Measurements from ENCODE around the gene TANGO6. TPM values are rescaled to one million over a fixed set of nuclear protein-coding genes. Genes with fewer than 3 reads are reported as not detected.

The TANGO6 gene
- total and polyA plus RNA-seq, 8 donors, result 2.6 to 9.3 (median 6.3) TPM

DNA sequence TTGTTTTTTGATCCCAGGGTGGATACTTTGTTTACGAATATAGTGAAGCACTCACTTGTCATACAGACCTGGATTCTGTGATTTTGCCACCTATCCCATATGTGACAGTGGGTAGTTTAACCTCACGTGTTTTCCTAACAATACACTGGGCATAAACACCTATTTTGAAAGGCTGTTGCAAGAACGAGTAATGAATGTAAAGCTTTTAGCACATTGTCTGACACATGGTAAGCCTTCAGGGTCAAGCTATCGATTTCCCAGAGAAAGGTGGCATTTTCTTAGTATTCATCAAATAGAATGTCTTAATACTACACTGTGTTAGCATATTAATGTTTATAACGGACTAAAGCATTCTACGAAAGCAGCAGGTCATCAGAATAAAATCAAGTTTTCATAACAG, 287.1 kb downstream of the TANGO6 start:
- H3K27ac ChIP-seq, result no peak overlapping the region
- WGBS, 2 donors, result 17 to 24% methylated on average over 6 of the region's 6 CpGs
- FAIRE-seq (no peak), ATAC-seq (no peak), DNase-seq (no peak)
- H3K9me3 ChIP-seq, result no peaks in the 10 kb centered on the region
- intact Hi-C loops (cut with DNase I), result no loop called here
- peak overlapping the region in 1 of 4 donors; percentile 84 for H3K4me3 ChIP-seq
- TF ChIP-seq, protein P1, sequence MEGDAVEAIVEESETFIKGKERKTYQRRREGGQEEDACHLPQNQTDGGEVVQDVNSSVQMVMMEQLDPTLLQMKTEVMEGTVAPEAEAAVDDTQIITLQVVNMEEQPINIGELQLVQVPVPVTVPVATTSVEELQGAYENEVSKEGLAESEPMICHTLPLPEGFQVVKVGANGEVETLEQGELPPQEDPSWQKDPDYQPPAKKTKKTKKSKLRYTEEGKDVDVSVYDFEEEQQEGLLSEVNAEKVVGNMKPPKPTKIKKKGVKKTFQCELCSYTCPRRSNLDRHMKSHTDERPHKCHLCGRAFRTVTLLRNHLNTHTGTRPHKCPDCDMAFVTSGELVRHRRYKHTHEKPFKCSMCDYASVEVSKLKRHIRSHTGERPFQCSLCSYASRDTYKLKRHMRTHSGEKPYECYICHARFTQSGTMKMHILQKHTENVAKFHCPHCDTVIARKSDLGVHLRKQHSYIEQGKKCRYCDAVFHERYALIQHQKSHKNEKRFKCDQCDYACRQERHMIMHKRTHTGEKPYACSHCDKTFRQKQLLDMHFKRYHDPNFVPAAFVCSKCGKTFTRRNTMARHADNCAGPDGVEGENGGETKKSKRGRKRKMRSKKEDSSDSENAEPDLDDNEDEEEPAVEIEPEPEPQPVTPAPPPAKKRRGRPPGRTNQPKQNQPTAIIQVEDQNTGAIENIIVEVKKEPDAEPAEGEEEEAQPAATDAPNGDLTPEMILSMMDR (IDR thresholded peaks at IDR 0.05), result no peak
- no peaks in the 10 kb centered on the region for H3K36me3 ChIP-seq
- H3K4me1 ChIP-seq, result peaks cover 7 to 22% (median 15%) of the 10 kb centered on the region in 3 donors
- H3K27me3 ChIP-seq, result no peaks in the 10 kb centered on the region

DNA sequence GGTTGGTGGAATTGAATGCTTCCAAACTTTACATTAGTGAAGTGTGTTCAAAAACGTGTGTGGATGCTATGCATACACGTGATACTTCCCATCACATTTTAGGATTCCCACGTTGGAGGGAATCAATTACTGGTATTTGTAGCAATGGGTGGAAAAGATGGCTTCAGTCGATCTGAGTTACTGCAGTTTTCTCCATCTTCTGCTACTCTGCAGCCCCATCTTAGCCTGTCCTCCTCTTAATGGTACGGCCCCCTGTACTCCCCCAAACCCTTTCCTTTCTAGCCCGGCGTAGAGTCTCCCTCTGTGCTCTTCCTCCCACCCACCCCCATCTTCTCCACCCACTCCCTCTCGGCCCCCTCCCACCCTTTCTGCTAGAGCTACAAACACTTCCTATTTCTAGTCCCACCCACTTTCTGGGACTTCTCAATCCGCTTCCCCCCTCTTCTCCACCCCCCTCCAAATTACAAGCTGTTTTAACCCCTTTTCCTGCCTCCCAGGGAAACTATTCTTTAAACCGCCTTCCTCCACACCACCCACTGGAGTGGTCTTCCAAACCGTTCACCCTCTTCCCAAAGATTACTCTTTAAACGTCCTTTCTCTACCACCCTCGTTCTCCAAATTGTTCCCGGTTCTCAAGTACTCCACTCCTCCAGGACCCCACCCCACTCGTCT, 288.0 kb downstream of the TANGO6 start:
- DNase-seq, result no peak
- Histone ChIP-seq H3K36me3 (no peaks in the 10 kb centered on the region), H3K9me3 (no peaks in the 10 kb centered on the region), H3K27me3 (no peaks in the 10 kb centered on the region), H3K4me1 (peaks cover 7 to 22% (median 15%) of the 10 kb centered on the region in 3 donors), H3K27ac (peak overlapping the region in 3 of 4 donors; percentile 73 to 84 (median 79)), H3K4me3 (peak overlapping the region; percentile 55 to 84 (median 74))
- intact Hi-C loops (cut with DNase I), result no loop called here
- WGBS, 2 donors, result 4 to 9% methylated on average over 15 of the region's 15 CpGs
- TF ChIP-seq, protein P1 (IDR thresholded peaks at IDR 0.05), result no peak
- ATAC-seq, result peak in 2 of 4 donors; percentile 12 to 19
- FAIRE-seq, result no peak

DNA sequence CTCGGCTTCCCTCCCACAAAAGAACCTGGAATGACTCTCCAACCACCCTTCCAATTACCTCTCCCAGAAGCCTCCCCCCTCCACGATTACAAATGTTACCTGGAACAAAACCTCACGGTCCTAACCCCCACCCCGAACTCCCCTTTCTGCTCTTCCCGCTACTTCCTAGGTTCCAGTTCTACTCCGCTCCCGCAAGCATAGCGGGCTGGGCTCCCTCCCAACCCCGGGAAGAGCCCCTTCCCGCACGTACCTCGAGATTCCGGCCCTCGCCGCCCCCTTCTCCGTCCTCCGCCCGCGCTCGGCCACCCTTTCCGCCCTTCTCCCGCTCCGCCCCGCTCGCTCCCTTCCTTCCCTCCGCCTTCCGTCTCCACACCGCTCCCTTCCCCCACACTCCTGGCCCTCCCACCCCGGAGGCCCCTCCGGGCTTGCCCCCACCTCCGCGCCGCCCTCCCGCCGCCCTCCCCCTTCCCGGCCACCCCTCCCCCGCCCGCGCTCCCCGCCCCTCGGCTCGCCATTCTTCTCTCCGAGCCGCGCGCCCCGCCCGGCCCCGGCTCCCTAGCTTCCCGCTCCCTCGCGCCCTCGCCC, 288.6 kb downstream of the TANGO6 start:
- Histone ChIP-seq H3K4me3 (peak overlapping the region; percentile 55 to 84 (median 74)), H3K4me1 (peaks cover 7 to 22% (median 15%) of the 10 kb centered on the region in 3 donors), H3K27me3 (no peaks in the 10 kb centered on the region), H3K9me3 (no peaks in the 10 kb centered on the region), H3K36me3 (no peaks in the 10 kb centered on the region), H3K27ac (peak overlapping the region; percentile 31 to 84 (median 76))
- 1% methylated on average over 36 to 53 of the region's 53 CpGs for WGBS, 2 donors
- FAIRE-seq (no peak), ATAC-seq (peak; percentile 62 to 83 (median 76)), DNase-seq (peak; percentile 70 to 86 (median 84))
- intact Hi-C loops (cut with DNase I), result no loop called here
- TF ChIP-seq, protein P1 (IDR thresholded peaks at IDR 0.05), result no peak

DNA sequence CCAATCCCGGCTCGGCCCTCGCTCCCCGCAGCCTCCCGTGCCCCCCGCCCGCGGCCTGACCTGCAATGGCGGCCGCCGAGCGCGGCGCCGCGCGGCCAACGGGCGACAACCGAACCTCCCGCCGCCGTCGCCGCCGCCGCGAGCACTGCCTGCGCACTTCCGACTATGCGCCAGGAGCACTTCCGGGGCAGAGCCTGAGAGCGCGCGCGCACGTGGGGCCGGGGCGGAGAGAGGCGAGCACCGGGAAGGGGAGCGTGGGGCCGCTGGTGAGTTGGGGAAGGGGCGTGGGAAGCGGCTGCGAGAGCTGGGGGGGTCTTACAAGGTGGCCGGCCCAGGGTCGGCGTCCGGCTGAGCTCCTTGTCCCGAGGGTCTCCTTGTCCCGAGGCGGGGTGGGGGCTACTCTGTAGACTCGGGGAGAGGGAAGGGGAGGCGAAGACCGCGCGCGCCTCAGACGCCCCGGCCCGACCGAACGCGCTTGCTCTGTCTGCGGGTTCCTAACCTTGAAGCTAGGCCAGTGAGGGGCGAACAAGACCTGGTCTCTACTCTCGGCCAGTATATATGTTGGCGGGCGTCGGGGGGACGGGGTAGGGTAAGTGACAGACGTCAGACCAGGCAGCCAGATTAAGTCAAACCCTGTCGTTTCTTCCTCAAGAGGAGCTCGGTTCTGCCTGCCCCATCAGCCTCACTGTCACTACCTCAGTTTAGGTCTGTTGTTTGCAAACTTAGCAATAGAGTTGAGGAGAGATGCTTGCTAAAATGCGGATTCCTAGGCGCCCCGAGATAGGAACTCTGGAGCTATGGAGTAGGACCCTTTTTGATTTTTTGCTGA, 289.3 kb downstream of the TANGO6 start, which contains the start of the genes CHTF8 and UTP4:
Gene CHTF8 (minus strand): TSS at position 165 of the 829 bp plus-strand sequence. CDS start 11,130 bp downstream, outside the sequence.
Gene UTP4 (plus strand): TSS at position 226 of the 829 bp plus-strand sequence. CDS start 811 bp downstream, outside the sequence.
- peak within 1 kb of the TSS; percentile 31 to 84 (median 76) for H3K27ac ChIP-seq
- peak within 1 kb of the TSS; percentile 55 to 84 (median 74) for H3K4me3 ChIP-seq
- WGBS, 2 donors, result 0 to 1% methylated on average over 61 to 78 of the region's 78 CpGs
- ATAC-seq, result peak; percentile 92 to 97 (median 94)
- no peak for FAIRE-seq
- H3K27me3 ChIP-seq, result no peaks in the 10 kb centered on the region
- TF ChIP-seq, protein P1 (IDR thresholded peaks at IDR 0.05), result no peak
- H3K4me1 ChIP-seq, result peaks cover 7 to 22% (median 15%) of the 10 kb centered on the region in 3 donors
- no peaks in the 10 kb centered on the region for H3K36me3 ChIP-seq
- peak; percentile 81 to 94 (median 86) for DNase-seq
- H3K9me3 ChIP-seq, result no peaks in the 10 kb centered on the region
- intact Hi-C loops (cut with DNase I), result no loop called here

All from pancreas (tissue), 10 donors.